Muscle of leg (tissue), 11 donors: Measurements from ENCODE around the gene HPRT1. TPM values are rescaled to one million over a fixed set of nuclear protein-coding genes. Genes with fewer than 3 reads are reported as not detected.
"Not testable (repeated sequence)": the region's sequence is repeated elsewhere in the genome, so short reads cannot be mapped to it uniquely, and the experiment has no call there.

Experiments
- DNase-seq: peaks from one replicate; pipeline ENCODE4 v3.0.0; 2013
- H3K27ac ChIP-seq: one replicate; pipeline ENCODE4 v1.5.1; 2013; ENCODE audit warnings: mild to moderate bottlenecking, low read length, control low read depth
- H3K27me3 ChIP-seq: one replicate; pipeline ENCODE4 v1.6.1; 2013; ENCODE audit warnings: low read length; ENCODE audit not compliant: control insufficient read depth, insufficient read depth
- H3K36me3 ChIP-seq: one replicate; pipeline ENCODE4 v1.6.1; 2013; ENCODE audit warnings: low read length; ENCODE audit not compliant: control insufficient read depth, insufficient read depth
- H3K4me1 ChIP-seq: one replicate; pipeline ENCODE4 v1.6.1; 2013; ENCODE audit warnings: low read length; ENCODE audit not compliant: control insufficient read depth, insufficient read depth
- H3K4me3 ChIP-seq: one replicate; pipeline ENCODE4 v1.5.1; 2013; ENCODE audit warnings: low read length, control low read depth
- H3K9me3 ChIP-seq: replicated peaks from 2 replicates; pipeline ENCODE4 v1.6.1; 2013; ENCODE audit warnings: low read depth, low read length; ENCODE audit not compliant: control insufficient read depth
- WGBS: methylation state at CpG from one replicate; pipeline ENCODE4 v1.1.5; 2013; ENCODE audit warnings: missing lambda C conversion rate; ENCODE audit not compliant: insufficient coverage; 5-methylcytosine and 5-hydroxymethylcytosine counted together
- polyA plus RNA-seq, 8 donors: library from polyadenylated mRNA; unstranded; fragments of 120-200 nt; gene quantifications; one replicate each; pipeline versions ENCODE4 v1.2.1 to v1.2.3, GENCODE V29; 2013; ENCODE audit warnings: inconsistent platforms in 1 of 8, low replicate concordance in 1 of 8; ENCODE audit not compliant: insufficient read length in 8 of 8, insufficient read depth in 1 of 8
- total RNA-seq: library from RNA; stranded (reverse); fragments of 120-200 nt; gene quantifications from one replicate; pipeline ENCODE4 v1.2.4, GENCODE V29; 2013

Gene HPRT1
- total and polyA plus RNA-seq, 9 donors = 9.4 to 33.4 (median 27.8) TPM

DNA sequence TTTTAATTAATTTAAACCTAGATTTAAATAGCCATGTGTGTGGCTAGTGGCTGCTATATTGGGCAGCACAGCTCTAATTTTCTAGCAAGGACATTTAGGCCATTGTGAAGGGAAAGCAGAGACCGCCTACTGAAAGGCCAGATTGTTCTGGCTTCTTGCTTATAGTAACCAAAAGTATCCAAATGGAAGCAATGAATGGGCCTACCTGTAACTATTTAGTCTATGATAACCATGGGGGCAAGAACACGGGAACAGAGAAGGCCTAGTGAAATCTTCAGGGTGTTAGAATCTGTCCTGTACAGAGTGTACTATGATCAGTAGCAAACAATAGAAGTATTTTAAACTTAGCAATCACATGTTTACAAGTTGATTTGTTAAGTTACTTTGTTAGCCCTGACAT is 16.5 kb upstream of the HPRT1 start:
- DNase-seq = no peak
- Histone ChIP-seq H3K36me3 (no peaks in the 10 kb centered on the region), H3K27ac (no peak overlapping the region), H3K4me3 (no peak overlapping the region), H3K27me3 (no peaks in the 10 kb centered on the region), H3K9me3 (no peaks in the 10 kb centered on the region), H3K4me1 (no peaks in the 10 kb centered on the region)
- WGBS = no CpG with 5 or more reads among the region's 2 CpGs

DNA sequence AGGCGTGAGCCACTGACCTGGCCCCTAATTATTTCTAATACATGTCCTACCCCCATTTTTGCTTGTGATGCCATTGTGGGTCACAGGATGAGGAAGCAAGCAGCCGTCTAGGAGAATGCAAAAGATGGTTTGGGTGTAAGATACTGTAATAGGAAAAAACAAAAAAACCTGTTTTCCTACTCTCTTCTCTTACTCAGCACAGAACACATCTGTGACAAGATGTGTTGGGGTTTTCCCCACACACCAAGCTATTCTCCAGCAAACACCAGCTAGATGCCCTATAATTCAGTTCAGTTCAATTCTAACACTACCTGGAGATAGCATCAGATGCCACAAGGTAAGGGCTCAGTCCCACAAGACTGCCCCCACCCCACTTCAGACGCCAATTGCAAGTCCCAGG is 15.3 kb upstream of the HPRT1 start:
- Histone ChIP-seq H3K4me1 (no peaks in the 10 kb centered on the region), H3K9me3 (no peaks in the 10 kb centered on the region), H3K4me3 (no peak overlapping the region), H3K27me3 (no peaks in the 10 kb centered on the region), H3K36me3 (no peaks in the 10 kb centered on the region), H3K27ac (no peak overlapping the region)
- DNase-seq = no peak
- WGBS = 63% methylated on average over 1 of the region's 3 CpGs

DNA sequence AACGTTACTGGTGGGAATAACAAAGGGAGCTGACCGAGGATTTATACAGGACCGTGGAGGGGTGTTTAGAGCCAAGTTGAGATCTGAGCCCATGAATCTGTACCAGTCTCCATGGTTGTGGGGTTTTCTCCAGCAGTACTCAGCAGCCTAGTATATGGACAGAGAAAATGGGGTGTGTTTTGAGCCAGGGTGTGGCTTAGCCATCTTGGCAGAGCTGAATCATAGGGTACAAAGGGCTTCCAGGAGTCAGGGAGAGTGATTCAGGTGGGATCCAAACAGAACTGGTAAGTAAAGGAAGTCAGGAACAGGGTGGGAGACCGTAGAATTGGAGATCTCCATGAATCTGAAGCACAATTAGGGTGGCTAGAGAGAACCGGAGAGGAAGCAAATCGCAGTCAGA is 7.4 kb upstream of the HPRT1 start:
- 63% methylated on average over 5 of the region's 6 CpGs for WGBS
- no peak for DNase-seq
- H3K4me3 ChIP-seq = no peak overlapping the region
- no peaks in the 10 kb centered on the region for H3K9me3 ChIP-seq
- no peaks in the 10 kb centered on the region for H3K4me1 ChIP-seq
- H3K27me3 ChIP-seq = peaks cover 2% of the 10 kb centered on the region
- no peak overlapping the region for H3K27ac ChIP-seq
- no peaks in the 10 kb centered on the region for H3K36me3 ChIP-seq

DNA sequence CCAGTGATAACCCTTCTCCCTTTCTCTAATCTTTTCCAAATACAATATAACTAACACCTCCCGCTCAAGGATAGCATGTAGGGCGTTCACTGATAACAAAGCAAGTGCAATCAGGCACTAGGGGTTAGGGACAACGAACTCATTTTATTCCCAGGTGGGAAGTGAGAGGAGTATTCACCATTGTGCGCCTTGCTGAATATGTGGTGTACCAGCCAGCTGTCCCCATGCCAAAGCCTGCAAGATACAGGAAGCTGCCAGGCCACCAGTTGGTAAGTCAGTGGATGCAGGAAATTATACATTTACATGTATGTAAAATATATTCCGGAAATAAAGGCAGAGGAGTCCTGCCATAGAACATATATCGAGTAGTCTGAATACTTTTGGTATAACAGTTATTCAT is 6.3 kb upstream of the HPRT1 start:
- Histone ChIP-seq H3K4me3 (no peak overlapping the region), H3K9me3 (no peaks in the 10 kb centered on the region), H3K4me1 (no peaks in the 10 kb centered on the region), H3K36me3 (no peaks in the 10 kb centered on the region), H3K27me3 (peaks cover 2% of the 10 kb centered on the region), H3K27ac (no peak overlapping the region)
- WGBS = 75% methylated on average over 2 of the region's 6 CpGs
- no peak for DNase-seq

DNA sequence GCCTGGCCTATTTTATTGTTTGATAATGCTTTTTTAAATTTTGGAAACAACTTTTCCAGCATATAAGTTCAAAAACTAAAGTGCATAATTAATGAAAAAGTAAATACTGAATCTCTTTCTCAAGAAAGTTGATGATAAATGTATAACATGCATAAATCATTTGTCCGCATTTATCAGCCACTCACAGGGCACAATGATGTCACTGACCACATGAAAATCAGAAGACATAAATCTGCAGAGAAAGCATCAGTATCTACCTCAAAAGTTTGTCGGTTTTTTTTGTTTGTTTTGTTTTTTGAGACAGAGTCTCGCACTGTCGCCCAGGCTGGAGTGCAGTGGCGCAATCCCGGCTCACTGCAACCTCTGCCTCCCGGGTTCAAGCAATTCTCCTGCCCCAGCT is 5.5 kb upstream of the HPRT1 start:
- Histone ChIP-seq H3K4me1 (no peaks in the 10 kb centered on the region), H3K27ac (no peak overlapping the region), H3K36me3 (no peaks in the 10 kb centered on the region), H3K4me3 (no peak overlapping the region), H3K27me3 (peaks cover 2% of the 10 kb centered on the region), H3K9me3 (no peaks in the 10 kb centered on the region)
- no CpG with 5 or more reads among the region's 7 CpGs for WGBS
- DNase-seq = no peak

DNA sequence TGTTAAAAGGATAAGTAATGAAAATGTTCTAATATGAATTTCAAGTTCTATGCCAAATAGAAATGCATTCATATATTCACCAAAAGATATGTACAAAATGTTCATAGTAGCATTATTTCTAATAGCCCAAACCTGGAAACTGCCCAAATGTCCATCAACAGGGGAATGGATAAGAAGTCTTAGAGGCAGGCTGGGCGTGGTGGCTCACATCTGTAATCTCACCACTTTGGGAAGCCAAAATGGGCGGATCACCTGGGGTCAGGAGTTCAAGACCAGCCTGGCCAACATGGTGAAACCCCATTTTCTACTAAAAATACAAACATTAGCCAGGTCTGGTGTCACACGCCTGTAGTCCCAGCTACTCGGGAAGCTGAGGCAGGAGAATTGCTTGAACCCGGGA is 2.3 kb upstream of the HPRT1 start:
- WGBS = 84% methylated on average over 3 of the region's 5 CpGs
- no peak for DNase-seq
- H3K27ac ChIP-seq = no peak overlapping the region

DNA sequence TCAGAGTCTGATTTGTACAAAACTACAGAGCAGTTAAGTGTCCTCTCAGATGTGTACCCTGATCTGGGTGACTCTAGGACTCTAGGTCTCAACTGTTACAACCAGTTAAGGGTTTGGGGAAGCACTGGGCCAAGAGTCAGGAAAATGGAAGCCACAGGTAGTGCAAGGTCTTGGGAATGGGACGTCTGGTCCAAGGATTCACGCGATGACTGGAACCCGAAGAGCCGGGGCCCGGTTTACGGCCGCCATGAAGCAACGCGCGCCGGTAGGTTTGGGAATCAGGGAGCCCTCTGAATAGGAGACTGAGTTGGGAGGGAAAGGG is 321 bp upstream of the HPRT1 start:
- H3K4me1 ChIP-seq = peaks cover 5% of the 10 kb centered on the region
- WGBS = 43% methylated on average over 12 of the region's 12 CpGs
- no peaks in the 10 kb centered on the region for H3K9me3 ChIP-seq
- no peak for DNase-seq
- peaks cover 2% of the 10 kb centered on the region for H3K27me3 ChIP-seq
- no peaks in the 10 kb centered on the region for H3K36me3 ChIP-seq
- H3K27ac ChIP-seq = peak overlapping the region; percentile 59
- peak overlapping the region; percentile 59 for H3K4me3 ChIP-seq

More for the DNA sequence above, 2.3 kb upstream of the HPRT1 start:
- H3K4me3 ChIP-seq = no peak overlapping the region
- peaks cover 4% of the 10 kb centered on the region for H3K27me3 ChIP-seq
- no peaks in the 10 kb centered on the region for H3K9me3 ChIP-seq
- no peaks in the 10 kb centered on the region for H3K36me3 ChIP-seq
- peaks cover 5% of the 10 kb centered on the region for H3K4me1 ChIP-seq

DNA sequence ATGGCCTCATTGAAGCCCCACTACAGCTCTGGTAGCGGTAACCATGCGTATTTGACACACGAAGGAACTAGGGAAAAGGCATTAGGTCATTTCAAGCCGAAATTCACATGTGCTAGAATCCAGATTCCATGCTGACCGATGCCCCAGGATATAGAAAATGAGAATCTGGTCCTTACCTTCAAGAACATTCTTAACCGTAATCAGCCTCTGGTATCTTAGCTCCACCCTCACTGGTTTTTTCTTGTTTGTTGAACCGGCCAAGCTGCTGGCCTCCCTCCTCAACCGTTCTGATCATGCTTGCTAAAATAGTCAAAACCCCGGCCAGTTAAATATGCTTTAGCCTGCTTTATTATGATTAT is 876 bp downstream of the HPRT1 start:
- Histone ChIP-seq H3K4me3 (peak overlapping the region; percentile 59), H3K9me3 (no peaks in the 10 kb centered on the region), H3K27ac (peak overlapping the region; percentile 69), H3K36me3 (no peaks in the 10 kb centered on the region), H3K27me3 (peaks cover 2% of the 10 kb centered on the region), H3K4me1 (peaks cover 5% of the 10 kb centered on the region)
- WGBS = 67% methylated on average over 1 of the region's 9 CpGs
- peak; percentile 14 for DNase-seq

DNA sequence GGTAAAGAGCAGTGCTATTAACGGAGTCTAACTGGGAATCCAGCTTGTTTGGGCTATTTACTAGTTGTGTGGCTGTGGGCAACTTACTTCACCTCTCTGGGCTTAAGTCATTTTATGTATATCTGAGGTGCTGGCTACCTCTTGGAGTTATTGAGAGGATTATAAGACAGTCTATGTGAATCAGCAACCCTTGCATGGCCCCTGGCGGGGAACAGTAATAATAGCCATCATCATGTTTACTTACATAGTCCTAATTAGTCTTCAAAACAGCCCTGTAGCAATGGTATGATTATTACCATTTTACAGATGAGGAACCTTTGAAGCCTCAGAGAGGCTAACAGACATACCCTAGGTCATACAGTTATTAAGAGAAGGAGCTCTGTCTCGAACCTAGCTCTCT is 1.5 kb downstream of the HPRT1 start:
- no peak overlapping the region for H3K4me3 ChIP-seq
- peaks cover 2% of the 10 kb centered on the region for H3K27me3 ChIP-seq
- H3K27ac ChIP-seq = no peak overlapping the region
- no peaks in the 10 kb centered on the region for H3K9me3 ChIP-seq
- H3K36me3 ChIP-seq = no peaks in the 10 kb centered on the region
- H3K4me1 ChIP-seq = peaks cover 5% of the 10 kb centered on the region
- no peak for DNase-seq
- WGBS = no CpG with 5 or more reads among the region's 3 CpGs

DNA sequence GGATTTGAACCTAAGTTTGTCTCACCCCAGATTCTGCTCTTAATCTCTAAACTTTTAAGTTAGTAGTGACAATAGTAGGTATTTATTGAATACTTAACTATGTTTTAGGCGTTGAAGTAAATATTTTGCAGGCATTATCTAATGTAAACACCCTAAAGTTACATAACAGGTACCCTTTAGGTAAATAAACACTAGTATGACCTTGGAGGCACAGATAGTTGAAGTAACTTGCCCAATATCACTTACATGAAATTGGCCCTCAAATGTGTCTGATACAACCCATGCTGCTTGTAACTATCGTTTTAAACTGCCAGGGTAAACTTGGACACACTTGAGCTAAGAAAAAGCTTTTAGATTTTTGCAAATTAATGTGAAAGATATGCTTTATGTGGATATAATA is 3.0 kb downstream of the HPRT1 start:
- Histone ChIP-seq H3K9me3 (no peaks in the 10 kb centered on the region), H3K27ac (no peak overlapping the region), H3K4me1 (peaks cover 5% of the 10 kb centered on the region), H3K36me3 (no peaks in the 10 kb centered on the region), H3K27me3 (peaks cover 2% of the 10 kb centered on the region), H3K4me3 (no peak overlapping the region)
- WGBS = no CpG with 5 or more reads among the region's 2 CpGs
- DNase-seq = no peak

DNA sequence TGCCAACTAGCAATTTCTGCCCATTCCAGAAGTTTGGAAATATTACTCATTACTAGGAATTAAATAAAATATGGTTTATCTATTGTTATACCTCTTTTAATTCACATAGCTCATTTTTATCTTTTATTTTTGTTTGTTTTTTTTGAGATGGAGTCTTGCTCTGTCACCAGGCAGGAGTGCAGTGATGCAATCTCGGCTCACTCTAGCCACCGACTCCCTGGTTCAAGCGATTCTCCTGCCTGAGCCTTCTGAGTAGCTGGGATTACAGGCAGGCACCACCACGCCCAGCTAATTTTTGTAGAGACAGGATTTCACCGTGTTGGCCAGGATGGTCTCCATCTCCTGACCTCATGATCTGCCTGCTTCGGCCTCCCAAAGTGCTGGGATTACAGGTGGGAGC is 4.5 kb downstream of the HPRT1 start:
- H3K27ac ChIP-seq, H3K27me3 ChIP-seq, H3K4me3 ChIP-seq, DNase-seq, H3K9me3 ChIP-seq, H3K4me1 ChIP-seq, H3K36me3 ChIP-seq: not testable (repeated sequence)
- WGBS = 84% methylated on average over 6 of the region's 6 CpGs
